Smooth muscle cell of bladder (primary cell): ENCODE data around the gene GPRC5D. TPM values are rescaled to one million over a fixed set of nuclear protein-coding genes. Genes with fewer than 3 reads are reported as not detected.

ENCODE experiments used
- total RNA-seq: library from RNA; depleted of rRNA; stranded (reverse); fragments of >200 nt; gene quantifications from 2 replicates; pipeline ENCODE4 v1.2.3, GENCODE V29; 2014

The GPRC5D gene
- total RNA-seq, result not detected in 2 replicates

GRCh38 chr12:12952036-12952435 lies at the start of gene GPRC5D:
TSS of gene GPRC5D (minus strand) at chr12:12952170. CDS start at chr12:12950384, 1,786 bp downstream.

GRCh38 chr12:12999959-13000615 lies 48.1 kb upstream of the GPRC5D start, which contains the start of gene HEBP1:
TSS of gene HEBP1 (minus strand) at chr12:13000265. CDS start at chr12:13000114, 151 bp downstream.

DNA sequence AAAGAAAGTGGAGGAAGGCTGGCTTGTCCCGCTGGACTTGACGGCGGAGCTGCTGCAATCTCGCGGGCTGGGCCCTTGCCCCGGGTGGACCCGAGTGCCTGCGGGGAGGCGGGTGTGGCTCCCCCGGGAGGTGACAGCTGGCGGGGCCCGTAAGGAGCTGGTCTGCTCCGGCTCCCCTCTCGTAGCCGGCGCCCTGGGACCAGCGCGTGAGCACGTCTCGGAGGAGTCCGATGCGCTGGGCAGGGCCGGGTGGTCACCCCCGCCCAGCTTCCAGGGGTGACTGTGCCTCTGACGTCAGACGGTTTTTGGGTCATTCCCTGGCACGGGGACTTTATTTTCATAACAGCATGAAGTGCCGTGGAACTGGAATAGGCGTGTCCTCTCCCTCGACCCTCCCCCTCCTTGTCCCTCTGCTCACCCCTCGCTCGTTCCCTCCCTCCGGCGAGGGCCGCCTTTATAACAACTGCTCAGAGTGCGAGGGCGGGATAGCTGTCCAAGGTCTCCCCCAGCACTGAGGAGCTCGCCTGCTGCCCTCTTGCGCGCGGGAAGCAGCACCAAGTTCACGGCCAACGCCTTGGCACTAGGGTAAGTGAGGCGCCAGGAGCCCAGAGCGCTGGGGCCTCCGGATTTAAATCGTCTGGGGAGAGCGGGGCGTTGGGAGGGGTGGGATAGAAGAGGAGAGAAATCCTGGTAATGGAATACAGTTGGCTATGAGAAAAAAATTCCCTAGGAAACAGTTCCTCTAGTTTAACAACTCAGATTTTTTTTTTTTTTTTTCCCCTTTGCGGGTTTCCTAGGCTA lies 60.7 kb downstream of the GPRC5D start, which contains the start of gene GPRC5A:
TSS of gene GPRC5A (plus strand) at position 483 of the 801 bp plus-strand sequence. CDS start 16,688 bp downstream, outside the sequence.

Other genes starting within 250 kb of the GPRC5D start
- gene CDKN1B, start 234.8 kb downstream of the GPRC5D start, total RNA-seq, result 29.0 and 32.5 TPM in 2 replicates
- 3.3 and 4.1 TPM in 2 replicates for gene APOLD1, start 166.5 kb downstream of the GPRC5D start, total RNA-seq
- gene DDX47, start 138.8 kb downstream of the GPRC5D start, total RNA-seq, result 46.9 and 59.9 TPM in 2 replicates
- 20.6 and 25.9 TPM in 2 replicates for gene GPRC5A, start 60.6 kb downstream of the GPRC5D start, total RNA-seq
- gene HEBP1, start 48.1 kb upstream of the GPRC5D start, total RNA-seq, result 12.5 and 18.4 TPM in 2 replicates
- 4.4 and 6.6 TPM in 2 replicates for gene FAM234B, start 92.2 kb upstream of the GPRC5D start, total RNA-seq
- 0.09 and 0.28 TPM in 2 replicates for gene GSG1, start 151.5 kb upstream of the GPRC5D start, total RNA-seq
- 20.7 and 21.3 TPM in 2 replicates for gene EMP1, start 244.6 kb upstream of the GPRC5D start, total RNA-seq